Left lung (tissue), 10 donors: Measurements from ENCODE around the gene CHPF. TPM values are rescaled to one million over a fixed set of nuclear protein-coding genes. Genes with fewer than 3 reads are reported as not detected.

Source experiments
- ATAC-seq: fragments of 200-7000 bp; cut with Tn5 transposase; one replicate; pipeline ENCODE4 v1.9.1; 2020; ENCODE audit warnings: moderate library complexity
- DNase-seq, 4 donors: peaks; one replicate each; pipeline ENCODE4 v3.0.0-alpha.2; 2013 to 2020
- H3K27ac ChIP-seq, 2 donors: fragments of 200-600 bp; sonication (generic) in 1 of 2; one replicate each; pipeline versions ENCODE4 v1.5.0 to v1.8.0; 2020 to 2021
- H3K27me3 ChIP-seq, 2 donors: fragments of 200-600 bp; sonication (generic) in 1 of 2; one replicate each; pipeline versions ENCODE4 v1.5.0 to v1.8.0; 2020 to 2021
- H3K36me3 ChIP-seq, 2 donors: fragments of 200-600 bp; sonication (generic) in 1 of 2; one replicate each; pipeline versions ENCODE4 v1.5.0 to v1.8.0; 2020 to 2021
- H3K4me1 ChIP-seq, 2 donors: fragments of 200-600 bp; one replicate each; pipeline ENCODE4 v1.8.0; 2021
- H3K4me3 ChIP-seq, 2 donors: fragments of 200-600 bp; sonication (generic) in 1 of 2; one replicate each; pipeline versions ENCODE4 v1.5.0 to v1.8.0; 2020 to 2021; ENCODE audit warnings: mild to moderate bottlenecking in 1 of 2
- H3K9me3 ChIP-seq, 2 donors: fragments of 200-600 bp; sonication (generic) in 1 of 2; one replicate each; pipeline versions ENCODE4 v1.5.0 to v1.8.0; 2020 to 2021
- CTCF ChIP-seq, 2 donors: fragments of 200-600 bp; sonication (generic) in 1 of 2; IDR thresholded peaks; one replicate each; pipeline versions ENCODE4 v1.5.0 to v1.8.0; 2021; ENCODE audit warnings: antibody characterized with exemption in 2 of 2
- intact Hi-C, 2 donors: fragments of 100-400 bp; cut with DNase I; formaldehyde crosslinking; loops; one replicate each; pipeline versions ENCODE4 v1.11.2 to v1.14.2; 2022
- polyA plus RNA-seq, 6 donors: library from polyadenylated mRNA; unstranded; fragments of 120-200 nt; gene quantifications; one replicate each; pipeline ENCODE4 v1.2.1, GENCODE V29; 2013; ENCODE audit not compliant: insufficient read length in 6 of 6
- total RNA-seq, 2 donors: library from RNA; stranded (reverse); fragmentation: NEBNext Ultra II Directional; extraction: Animal tissue kit (Norgen Biotek cat#: 25700); gene quantifications; one replicate each; pipeline ENCODE4 v1.2.1, GENCODE V29; 2021
- donor health status: DM: no; HTN: yes; CAD: no.
- donor health status: DM: no; HTN: no; CAD: no.

The CHPF gene
- total and polyA plus RNA-seq, 8 donors, result 18.8 to 114 (median 28.0) TPM

DNA sequence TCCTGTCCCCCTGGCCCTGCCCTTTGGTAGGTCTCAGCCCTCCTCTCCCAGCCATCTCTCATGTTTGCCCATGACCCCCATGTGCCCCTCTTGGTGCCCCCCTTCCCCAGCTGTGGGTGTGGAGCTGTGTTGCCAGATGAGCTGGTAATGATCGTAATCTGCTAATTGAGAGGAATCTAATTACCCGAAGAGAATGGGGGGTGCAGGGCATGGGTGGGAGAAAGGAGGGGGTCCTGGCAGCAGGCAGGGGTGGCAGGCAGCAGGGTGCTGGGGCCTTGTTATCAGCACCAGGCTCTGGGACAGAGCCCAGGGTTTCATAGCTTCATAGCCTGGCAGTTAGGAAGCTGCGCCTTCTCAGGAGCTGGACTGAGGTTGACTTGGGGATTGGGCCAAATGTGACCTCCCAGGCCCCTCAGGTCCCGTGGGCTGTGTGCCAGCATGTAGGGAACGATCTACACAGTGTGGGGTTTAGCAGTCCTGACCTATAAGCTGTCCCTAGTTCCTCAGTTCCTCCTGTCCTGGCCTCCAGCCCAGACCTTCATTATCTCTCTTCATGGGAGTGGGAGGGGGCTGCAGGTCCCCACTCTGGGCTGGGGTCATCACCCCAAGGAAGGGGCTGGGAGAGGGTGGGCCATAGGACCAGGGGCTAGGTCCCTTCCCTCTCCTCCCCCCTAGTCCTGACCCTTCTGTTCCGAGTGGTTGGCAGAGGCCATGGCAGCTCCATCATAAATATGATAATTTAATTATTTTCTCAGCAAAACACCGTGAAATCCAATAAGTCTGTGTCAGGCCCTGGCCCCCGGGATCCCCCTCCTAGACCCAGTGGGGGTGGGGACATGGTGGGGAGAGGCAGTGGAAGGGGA, 35.8 kb downstream of the CHPF start:
- intact Hi-C loops, result no loop called here
- Histone ChIP-seq H3K4me1 (peaks cover 0 to 11% of the 10 kb centered on the region in 2 donors), H3K4me3 (no peak overlapping the region), H3K9me3 (no peaks in the 10 kb centered on the region), H3K36me3 (peaks cover 0 to 53% of the 10 kb centered on the region in 2 donors), H3K27me3 (peaks cover 17 to 51% of the 10 kb centered on the region in 2 donors), H3K27ac (no peak overlapping the region)
- ATAC-seq (no peak), DNase-seq (no peak)
- no peak for TF ChIP-seq CTCF (IDR thresholded peaks at IDR 0.05)

- TF ChIP-seq CTCF (IDR thresholded peaks at IDR 0.05), result no peak
- DNase-seq, result peak in 1 of 4 donors; percentile 72
- H3K27me3 ChIP-seq, result peaks cover 8 to 42% of the 10 kb centered on the region in 2 donors
- no peak for ATAC-seq
- intact Hi-C loops, result no loop called here
- H3K36me3 ChIP-seq, result peaks cover 0 to 62% of the 10 kb centered on the region in 2 donors
- no peak overlapping the region for H3K4me3 ChIP-seq
- no peaks in the 10 kb centered on the region for H3K9me3 ChIP-seq
- H3K4me1 ChIP-seq, result peaks cover 0 to 11% of the 10 kb centered on the region in 2 donors
- H3K27ac ChIP-seq, result no peak overlapping the region
These were observed 36.6 kb downstream of the CHPF start for GRCh38 chr2:219506802-219507526.

DNA sequence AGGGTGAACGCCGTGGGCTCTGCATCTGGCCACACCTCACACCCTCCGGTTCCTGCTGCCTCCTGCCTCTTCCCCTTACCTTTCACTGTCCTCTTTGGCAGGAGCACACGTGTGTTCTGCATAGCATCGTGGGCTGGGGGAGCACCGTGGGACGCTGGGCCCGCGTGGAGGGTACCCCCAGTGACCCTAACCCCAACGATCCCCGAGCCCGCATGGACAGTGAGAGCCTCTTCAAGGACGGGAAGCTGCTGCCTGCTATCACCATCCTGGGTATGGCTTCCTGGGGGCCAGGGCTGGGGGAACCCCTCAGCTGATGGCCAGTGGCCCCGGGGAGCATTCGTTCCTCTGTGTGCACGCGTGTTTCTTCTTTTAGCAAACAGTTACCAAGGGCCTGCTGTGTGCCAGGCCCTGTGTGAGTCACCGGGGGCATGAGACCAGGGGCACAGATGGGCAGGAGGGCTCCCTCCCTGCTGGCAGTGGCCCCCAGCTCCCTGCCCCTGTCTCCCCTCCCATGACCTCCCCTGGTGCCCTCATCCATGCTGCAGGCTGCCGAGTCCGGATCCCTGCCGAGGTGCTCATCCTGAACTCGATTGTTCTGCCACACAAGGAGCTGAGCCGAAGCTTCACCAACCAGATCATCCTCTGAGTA, 37.3 kb downstream of the CHPF start:
- ATAC-seq, result no peak

DNA sequence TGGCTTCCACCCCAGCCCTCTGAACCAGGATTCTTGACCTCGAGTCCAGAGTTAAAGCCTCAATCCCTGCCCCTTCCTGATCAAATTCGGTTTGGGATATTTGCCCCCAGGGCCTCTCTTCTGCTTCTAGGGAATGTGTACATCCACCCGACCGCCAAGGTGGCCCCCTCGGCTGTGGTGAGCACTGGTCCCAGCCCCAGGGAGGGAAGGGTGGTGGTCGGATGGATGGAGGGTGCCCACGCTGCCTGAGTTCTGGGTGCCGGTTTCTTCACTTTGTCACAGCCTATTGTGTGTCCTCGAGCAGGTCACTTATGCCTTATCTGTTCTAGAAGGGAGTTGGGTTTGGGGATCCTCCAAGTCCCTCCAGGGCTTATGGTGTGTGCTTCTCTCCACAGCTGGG, 38.0 kb downstream of the CHPF start:
- H3K4me1 ChIP-seq, result peaks cover 0 to 11% of the 10 kb centered on the region in 2 donors
- H3K27ac ChIP-seq, result no peak overlapping the region
- no peak overlapping the region for H3K4me3 ChIP-seq
- ATAC-seq (no peak), DNase-seq (peak in 1 of 4 donors; percentile 57)
- peaks cover 0 to 70% of the 10 kb centered on the region in 2 donors for H3K36me3 ChIP-seq
- intact Hi-C loops, result no loop called here
- TF ChIP-seq CTCF (IDR thresholded peaks at IDR 0.05), result no peak
- H3K27me3 ChIP-seq, result peaks cover 4 to 28% of the 10 kb centered on the region in 2 donors
- no peaks in the 10 kb centered on the region for H3K9me3 ChIP-seq

More for the DNA sequence above, 37.3 kb downstream of the CHPF start:
- no peak for TF ChIP-seq CTCF (IDR thresholded peaks at IDR 0.05)
- intact Hi-C loops, result no loop called here
- DNase-seq, result peak in 1 of 4 donors; percentile 64
- H3K9me3 ChIP-seq, result no peaks in the 10 kb centered on the region
- no peak overlapping the region for H3K27ac ChIP-seq
- H3K4me1 ChIP-seq, result peaks cover 0 to 11% of the 10 kb centered on the region in 2 donors
- H3K36me3 ChIP-seq, result peaks cover 0 to 68% of the 10 kb centered on the region in 2 donors
- no peak overlapping the region for H3K4me3 ChIP-seq
- peaks cover 8 to 35% of the 10 kb centered on the region in 2 donors for H3K27me3 ChIP-seq
